Hepatocyte (in vitro differentiated cells): Measurements from ENCODE around the gene NLRC3.

ENCODE experiments used
- CTCF ChIP-seq: fragments of 200-600 bp; sonication (generic); IDR thresholded peaks from 2 replicates; pipeline ENCODE4 v1.5.1; 2016; ENCODE audit warnings: antibody characterized with exemption, mild to moderate bottlenecking; ENCODE audit not compliant: poor library complexity
- EZH2 ChIP-seq: fragments of 200-600 bp; sonication (generic); IDR thresholded peaks from 2 replicates; pipeline ENCODE4 v1.6.1; 2016; ENCODE audit warnings: antibody characterized with exemption, mild to moderate bottlenecking, borderline replicate concordance

- TF ChIP-seq CTCF = no peak
- no peak for TF ChIP-seq EZH2
Measured at GRCh38 chr16:3601614-3602319, 24.6 kb upstream of the NLRC3 start.
